H1 (cell line): ENCODE data around the gene CRISPLD2. TPM values are rescaled to one million over a fixed set of nuclear protein-coding genes. Genes with fewer than 3 reads are reported as not detected.

Experiments
- CTBP2 ChIP-seq: IDR thresholded peaks from 2 replicates; pipeline ENCODE4 v1.7.0; 2011; ENCODE audit warnings: borderline replicate concordance, mild to moderate bottlenecking, moderate library complexity, mixed read lengths, low read length; ENCODE audit not compliant: insufficient read depth, insufficient read length
- KDM1A ChIP-seq: fragments of 200-600, 300-600 bp; sonication (generic); IDR thresholded peaks from 2 replicates; pipeline ENCODE4 v1.7.1; 2016; ENCODE audit warnings: mild to moderate bottlenecking, low read length, borderline replicate concordance
- SAP30 ChIP-seq: fragments of 300-600 bp; sonication (generic); IDR thresholded peaks from 2 replicates; pipeline ENCODE4 v1.7.1; 2012; ENCODE audit warnings: low read length, moderate library complexity, mild to moderate bottlenecking, inconsistent platforms; ENCODE audit not compliant: insufficient read depth, insufficient replicate concordance
- SP2 ChIP-seq: IDR thresholded peaks from 2 replicates; pipeline ENCODE4 v1.6.1; 2012; ENCODE audit warnings: mild to moderate bottlenecking, low read length, inconsistent platforms
- polyA plus RNA-seq, 7 experiments: library from polyadenylated mRNA; depleted of rRNA in 3 of 7; stranded (reverse) in 5 of 7; unstranded in 2 of 7; fragments of >200 nt in 5 of 7; fragments of 200-250 nt in 2 of 7; gene quantifications; 1 replicate in 5 of 7; 2 replicates in 1 of 7; 4 replicates in 1 of 7; pipeline versions ENCODE4 v1.2.1 to v1.2.3, GENCODE V29; 2011 to 2013; ENCODE audit warnings: missing spikeins in 2 of 7, mixed read lengths in 2 of 7
- total RNA-seq: library from RNA; stranded (reverse); fragmentation: NEBNext Ultra II Directional; extraction: Animal tissue kit (Norgen Biotek cat#: 25700); gene quantifications from 2 replicates; pipeline ENCODE4 v1.2.1, GENCODE V29; 2021
- TF ChIP-seq, protein P1 (sequence below): IDR thresholded peaks from 2 replicates; pipeline ENCODE4 v1.6.1; 2012; ENCODE audit warnings: inconsistent platforms
- TF ChIP-seq, protein P2 (sequence below), 3 experiments: IDR thresholded peaks; 1 replicate in 2 of 3; 2 replicates in 1 of 3; pipeline versions ENCODE4 v1.5.1 to v1.6.1; 2011; ENCODE audit warnings: low read length in 3 of 3, mild to moderate bottlenecking in 3 of 3, inconsistent platforms in 2 of 3, low read depth in 1 of 3, moderate library complexity in 1 of 3; ENCODE audit not compliant: insufficient read depth in 1 of 3; ENCODE audit errors: control extremely low read depth in 1 of 3

Gene CRISPLD2
- total and polyA plus RNA-seq, 2 of the 8 experiments (the other 6 are each of a cell fraction or from before 2014, with no cell fraction given): 2.7 to 5.1 TPM

DNA sequence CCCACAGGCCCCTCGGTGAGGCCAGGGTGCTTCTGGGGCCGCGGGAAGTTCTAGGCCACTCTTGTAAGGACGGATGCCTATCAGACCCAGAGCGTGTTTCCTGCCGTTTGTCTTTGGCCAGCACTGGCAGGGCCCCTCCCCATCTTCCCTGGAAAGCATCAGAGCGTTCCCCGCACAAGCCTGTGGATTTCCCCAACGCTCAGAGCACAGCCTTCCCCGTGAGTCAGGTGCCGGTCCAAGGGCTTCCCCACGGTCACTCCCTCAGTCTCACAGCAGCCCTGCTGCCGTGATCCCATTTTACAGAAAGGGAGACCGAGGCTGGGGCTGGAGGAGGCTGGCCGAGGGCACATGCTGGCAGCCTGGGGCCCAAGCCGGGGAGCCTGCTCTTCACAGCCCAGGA lies 33.7 kb downstream of the CRISPLD2 start (continued):
- no peak for TF ChIP-seq CTBP2
- no peak for TF ChIP-seq KDM1A
- no peak for TF ChIP-seq SAP30
- TF ChIP-seq, protein P1, sequence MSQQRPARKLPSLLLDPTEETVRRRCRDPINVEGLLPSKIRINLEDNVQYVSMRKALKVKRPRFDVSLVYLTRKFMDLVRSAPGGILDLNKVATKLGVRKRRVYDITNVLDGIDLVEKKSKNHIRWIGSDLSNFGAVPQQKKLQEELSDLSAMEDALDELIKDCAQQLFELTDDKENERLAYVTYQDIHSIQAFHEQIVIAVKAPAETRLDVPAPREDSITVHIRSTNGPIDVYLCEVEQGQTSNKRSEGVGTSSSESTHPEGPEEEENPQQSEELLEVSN: no peak
- TF ChIP-seq SP2: no peak
- TF ChIP-seq, protein P2, sequence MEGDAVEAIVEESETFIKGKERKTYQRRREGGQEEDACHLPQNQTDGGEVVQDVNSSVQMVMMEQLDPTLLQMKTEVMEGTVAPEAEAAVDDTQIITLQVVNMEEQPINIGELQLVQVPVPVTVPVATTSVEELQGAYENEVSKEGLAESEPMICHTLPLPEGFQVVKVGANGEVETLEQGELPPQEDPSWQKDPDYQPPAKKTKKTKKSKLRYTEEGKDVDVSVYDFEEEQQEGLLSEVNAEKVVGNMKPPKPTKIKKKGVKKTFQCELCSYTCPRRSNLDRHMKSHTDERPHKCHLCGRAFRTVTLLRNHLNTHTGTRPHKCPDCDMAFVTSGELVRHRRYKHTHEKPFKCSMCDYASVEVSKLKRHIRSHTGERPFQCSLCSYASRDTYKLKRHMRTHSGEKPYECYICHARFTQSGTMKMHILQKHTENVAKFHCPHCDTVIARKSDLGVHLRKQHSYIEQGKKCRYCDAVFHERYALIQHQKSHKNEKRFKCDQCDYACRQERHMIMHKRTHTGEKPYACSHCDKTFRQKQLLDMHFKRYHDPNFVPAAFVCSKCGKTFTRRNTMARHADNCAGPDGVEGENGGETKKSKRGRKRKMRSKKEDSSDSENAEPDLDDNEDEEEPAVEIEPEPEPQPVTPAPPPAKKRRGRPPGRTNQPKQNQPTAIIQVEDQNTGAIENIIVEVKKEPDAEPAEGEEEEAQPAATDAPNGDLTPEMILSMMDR (IDR thresholded peaks at IDR 0.05; ENCODE audit: control extremely low read depth in 1 of 3, insufficient read depth in 1 of 3, low read depth in 1 of 3, low read length in 3 of 3): no peak
